Measurements from ENCODE around the gene SYPL1.

Gene SYPL1

GRCh38 chr7:106057204-106057961, 54.7 kb downstream of the SYPL1 start:
- no peak for DNase-seq (ENCODE audit: low spot score)
- in situ Hi-C loops (cut with MboI; ENCODE audit: low sequenced_read_pairs, unreplicated experiment): loop anchor here (5.0 to 25.0 kb wide), 2 partner anchors 95 to 405 kb away; no protein-coding TSS in a partner anchor
- TF ChIP-seq CTCF (IDR thresholded peaks at IDR 0.05; ENCODE audit: borderline replicate concordance, control extremely low read depth, extremely low read depth, insufficient read depth, missing control alignments): no peak

GRCh38 chr7:106056513-106057203, 55.5 kb downstream of the SYPL1 start:
- peak; percentile 84 for DNase-seq (ENCODE audit: low spot score)
- in situ Hi-C loops (cut with MboI; ENCODE audit: low sequenced_read_pairs, unreplicated experiment): loop anchor here (5.0 to 25.0 kb wide), 2 partner anchors 96 to 406 kb away; no protein-coding TSS in a partner anchor
- peak; percentile 85 for TF ChIP-seq CTCF (IDR thresholded peaks at IDR 0.05; ENCODE audit: borderline replicate concordance, control extremely low read depth, extremely low read depth, insufficient read depth, missing control alignments)

DNA sequence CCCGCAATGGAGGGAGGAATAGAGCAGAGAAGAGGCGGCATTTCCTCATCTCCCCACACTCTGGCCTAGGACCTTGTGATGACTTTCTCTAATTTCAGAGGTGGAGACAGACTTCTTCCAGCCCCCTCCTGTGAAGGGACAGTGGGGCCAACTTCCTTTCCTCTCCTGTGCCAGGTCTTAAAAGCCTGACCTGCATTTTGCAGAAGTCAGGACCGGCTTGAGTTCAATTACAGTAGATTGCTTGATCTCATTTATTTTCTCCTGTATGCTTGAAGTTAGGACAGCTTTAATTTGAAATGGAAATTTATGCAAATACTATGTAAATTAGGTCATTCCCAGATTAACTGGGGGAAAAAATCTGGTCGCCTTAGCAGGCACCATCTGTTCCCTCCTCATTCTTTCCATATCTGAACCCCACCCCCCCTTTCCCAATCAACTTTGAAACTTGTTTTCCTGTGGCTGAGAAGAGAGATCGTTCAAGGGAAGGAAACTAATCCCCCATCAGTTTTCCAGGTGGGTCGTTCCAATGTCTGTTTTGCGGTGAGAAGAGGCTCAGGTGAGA, 57.1 kb downstream of the SYPL1 start:
- no peak for TF ChIP-seq CTCF (IDR thresholded peaks at IDR 0.05; ENCODE audit: borderline replicate concordance, control extremely low read depth, extremely low read depth, insufficient read depth, missing control alignments)
- DNase-seq (ENCODE audit: low spot score): no peak
- in situ Hi-C loops (cut with MboI; ENCODE audit: low sequenced_read_pairs, unreplicated experiment): loop anchor here (5.0 to 25.0 kb wide), 2 partner anchors 97 to 407 kb away; no protein-coding TSS in a partner anchor

DNA sequence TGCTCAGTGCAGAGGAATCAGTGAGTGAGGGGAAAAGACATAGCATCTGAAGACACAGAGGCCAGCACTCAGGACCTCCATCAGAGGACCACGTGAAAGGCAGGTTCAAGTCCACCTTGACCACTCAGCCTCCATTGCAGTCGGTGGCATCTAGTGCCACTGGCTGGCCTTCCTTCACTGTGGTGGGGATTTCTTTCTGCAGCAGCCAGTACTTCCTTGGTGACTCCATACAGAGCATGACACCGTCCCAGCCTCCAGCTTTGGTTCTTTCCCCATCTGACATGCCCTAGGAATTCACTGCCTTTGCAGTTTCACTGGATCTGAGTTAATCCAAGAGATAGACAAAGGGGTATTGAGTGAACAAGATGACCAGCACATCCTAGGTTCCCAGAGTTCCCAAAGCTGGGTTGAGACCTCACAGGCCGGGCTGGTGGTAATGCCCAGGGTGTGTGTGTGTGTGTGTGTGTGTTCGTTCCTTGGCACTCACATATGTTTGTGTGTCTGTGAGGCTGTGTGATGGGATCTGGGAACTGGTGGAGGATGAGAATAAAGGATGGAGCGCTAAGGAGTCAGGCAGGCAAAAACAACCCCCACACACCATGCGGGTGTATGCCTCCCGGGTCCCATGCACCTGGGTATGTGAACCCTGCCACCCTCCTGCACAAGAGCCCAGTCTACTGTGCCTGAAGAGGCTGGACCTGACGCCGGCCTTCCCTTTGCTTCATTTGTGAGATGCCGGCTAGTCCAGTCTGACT, 57.8 kb downstream of the SYPL1 start:
- in situ Hi-C loops (cut with MboI; ENCODE audit: low sequenced_read_pairs, unreplicated experiment): loop anchor here (25.0 kb wide), 1 partner anchor 408 kb away; no protein-coding TSS in a partner anchor
- DNase-seq (ENCODE audit: low spot score): no peak
- TF ChIP-seq CTCF (IDR thresholded peaks at IDR 0.05; ENCODE audit: borderline replicate concordance, control extremely low read depth, extremely low read depth, insufficient read depth, missing control alignments): no peak

GRCh38 chr7:106053109-106053508, 59.0 kb downstream of the SYPL1 start:
- in situ Hi-C loops (cut with MboI; ENCODE audit: low sequenced_read_pairs, unreplicated experiment): loop anchor here (25.0 kb wide), 1 partner anchor 409 kb away; no protein-coding TSS in a partner anchor
- no peak for TF ChIP-seq CTCF (IDR thresholded peaks at IDR 0.05; ENCODE audit: borderline replicate concordance, control extremely low read depth, extremely low read depth, insufficient read depth, missing control alignments)
- no peak for DNase-seq (ENCODE audit: low spot score)

- TF ChIP-seq CTCF (IDR thresholded peaks at IDR 0.05; ENCODE audit: borderline replicate concordance, control extremely low read depth, extremely low read depth, insufficient read depth, missing control alignments): no peak
- no peak for DNase-seq (ENCODE audit: low spot score)
- in situ Hi-C loops (cut with MboI; ENCODE audit: low sequenced_read_pairs, unreplicated experiment): loop anchor here (25.0 kb wide), 1 partner anchor 410 kb away; no protein-coding TSS in a partner anchor
These were observed 59.4 kb downstream of the SYPL1 start for GRCh38 chr7:106052681-106053080.

Data from GM13976 (cell line).